ENCODE results near the gene SEC22A.

The SEC22A gene

DNA sequence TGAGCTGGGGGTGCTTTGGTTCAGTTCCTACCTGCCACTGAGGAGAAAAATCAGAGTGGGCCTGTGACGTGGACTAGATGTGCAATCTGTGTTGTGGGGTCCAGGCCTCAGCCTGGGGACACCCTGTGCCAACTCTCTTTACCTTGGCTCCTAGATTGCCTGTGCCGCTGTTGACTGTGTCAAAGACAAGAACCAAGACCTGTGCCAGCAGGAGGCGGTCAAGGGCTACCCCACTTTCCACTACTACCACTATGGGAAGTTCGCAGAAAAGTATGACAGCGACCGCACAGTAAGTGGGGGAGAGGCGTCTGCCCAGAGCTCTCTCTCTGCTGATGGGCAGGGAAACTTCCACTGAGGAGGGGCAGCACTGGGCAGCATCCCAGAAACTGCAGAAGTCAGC is 40.6 kb upstream of the SEC22A start:
- TF ChIP-seq ARNT (IDR thresholded peaks at IDR 0.05): no peak
- CTCF ChIA-PET: no interaction called here
- no peak for DNase-seq (ENCODE audit: extremely low spot score)

DNA sequence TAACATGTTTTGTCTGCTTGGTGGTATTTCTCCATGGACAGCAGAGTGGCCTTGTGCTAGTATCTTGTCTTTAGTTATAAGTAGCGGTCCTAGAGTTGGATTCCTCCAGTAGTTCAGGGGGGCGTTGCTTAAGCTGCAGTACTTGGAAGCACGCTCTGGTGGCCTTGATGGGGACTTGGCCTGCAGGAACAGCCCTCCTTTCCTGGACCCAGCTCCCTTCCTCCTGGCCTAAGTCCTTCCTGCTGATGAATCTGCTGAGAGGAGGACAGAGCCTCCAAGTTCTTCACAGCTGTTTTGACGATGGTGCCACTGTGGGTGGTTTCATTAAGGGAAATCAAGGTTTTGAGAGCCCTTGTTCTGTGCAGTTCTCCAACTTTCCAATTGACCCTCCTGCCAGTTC is 38.6 kb upstream of the SEC22A start:
- DNase-seq (ENCODE audit: extremely low spot score): no peak
- no peak for TF ChIP-seq BHLHE40 (IDR thresholded peaks at IDR 0.05; ENCODE audit: borderline replicate concordance)
- no peak for TF ChIP-seq NFRKB (IDR thresholded peaks at IDR 0.05)
- no peak for TF ChIP-seq SP1 (IDR thresholded peaks at IDR 0.05)
- no peak for TF ChIP-seq ARNT (IDR thresholded peaks at IDR 0.05)
- TF ChIP-seq FOXM1 (IDR thresholded peaks at IDR 0.05; ENCODE audit: borderline replicate concordance): no peak
- TF ChIP-seq TARDBP (IDR thresholded peaks at IDR 0.05): no peak
- no peak for TF ChIP-seq FOXA1 (IDR thresholded peaks at IDR 0.05)
- TF ChIP-seq ZNF384 (IDR thresholded peaks at IDR 0.05): no peak
- TF ChIP-seq FOXK2 (IDR thresholded peaks at IDR 0.05): no peak
- no peak for TF ChIP-seq ELF4 (IDR thresholded peaks at IDR 0.05)
- no peak for TF ChIP-seq CTBP1 (IDR thresholded peaks at IDR 0.05; ENCODE audit: borderline replicate concordance)
- no peak for TF ChIP-seq SUZ12 (IDR thresholded peaks at IDR 0.05)
- TF ChIP-seq HDGF (IDR thresholded peaks at IDR 0.05; ENCODE audit: borderline replicate concordance): no peak
- TF ChIP-seq L3MBTL2 (conservative IDR thresholded peaks at IDR 0.05): no peak
- CTCF ChIA-PET: no interaction called here
- POLR2A ChIA-PET: interaction anchor here (2.3 kb wide), 1 partner anchor 39 kb away, joined by 6 read pairs; the partner anchor contains the start of gene SEC22A

More for the DNA sequence above, 40.6 kb upstream of the SEC22A start:
- POLR2A ChIA-PET: interaction anchor here (2.3 kb wide), 1 partner anchor 41 kb away, joined by 6 read pairs; the partner anchor contains the start of gene SEC22A

DNA sequence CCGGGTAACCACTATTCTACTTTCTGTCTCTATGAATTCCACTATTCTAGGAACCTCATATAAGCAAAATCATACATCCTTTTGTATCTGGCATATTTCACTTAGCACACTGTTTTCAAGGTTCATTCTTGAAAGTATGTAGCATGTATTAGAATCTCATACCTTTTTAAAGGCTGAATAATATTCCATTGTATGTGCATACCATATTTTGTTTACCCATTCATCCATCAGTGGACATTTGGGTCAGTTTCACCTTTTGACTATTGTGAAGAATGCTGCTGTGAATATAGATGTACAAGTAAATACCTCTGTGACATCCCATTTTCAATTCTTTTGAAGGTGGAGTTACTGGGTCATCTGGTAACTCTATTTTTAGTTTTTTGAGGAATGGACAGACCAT is 36.6 kb upstream of the SEC22A start:
- DNase-seq (ENCODE audit: extremely low spot score): no peak
- TF ChIP-seq BHLHE40 (IDR thresholded peaks at IDR 0.05; ENCODE audit: borderline replicate concordance) (no peak), SP1 (IDR thresholded peaks at IDR 0.05) (no peak), LEF1 (IDR thresholded peaks at IDR 0.05; ENCODE audit: borderline replicate concordance) (no peak), SUZ12 (IDR thresholded peaks at IDR 0.05) (no peak), CTBP1 (IDR thresholded peaks at IDR 0.05; ENCODE audit: borderline replicate concordance) (no peak), FOXK2 (IDR thresholded peaks at IDR 0.05) (no peak), L3MBTL2 (conservative IDR thresholded peaks at IDR 0.05) (no peak), HDGF (IDR thresholded peaks at IDR 0.05; ENCODE audit: borderline replicate concordance) (no peak), TARDBP (IDR thresholded peaks at IDR 0.05) (no peak), ARNT (IDR thresholded peaks at IDR 0.05) (no peak)
- ChIA-PET POLR2A (no interaction called here), CTCF (no interaction called here)

DNA sequence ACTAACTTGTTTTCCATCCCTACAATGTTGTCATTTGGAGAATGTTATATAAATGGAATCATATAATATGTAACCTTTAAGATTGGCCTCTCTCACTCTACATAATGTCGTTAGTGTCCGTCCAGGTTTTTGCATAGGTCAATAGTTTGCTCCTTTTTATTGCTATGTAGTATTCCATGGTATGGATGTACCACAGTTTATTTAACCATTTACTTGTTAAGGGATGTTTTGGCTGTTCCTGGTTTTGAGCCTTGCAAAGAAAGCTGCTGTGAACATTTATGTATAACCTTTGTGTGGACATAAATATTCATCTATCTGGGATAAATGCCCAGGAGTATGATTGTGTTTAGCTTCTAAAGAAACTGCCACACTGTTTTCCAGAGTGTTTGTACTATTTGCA is 34.1 kb upstream of the SEC22A start:
- TF ChIP-seq SUZ12 (IDR thresholded peaks at IDR 0.05): no peak
- no peak for TF ChIP-seq FOXA1 (IDR thresholded peaks at IDR 0.05)
- TF ChIP-seq L3MBTL2 (conservative IDR thresholded peaks at IDR 0.05): no peak
- TF ChIP-seq CTBP1 (IDR thresholded peaks at IDR 0.05; ENCODE audit: borderline replicate concordance): no peak
- no peak for TF ChIP-seq FOXK2 (IDR thresholded peaks at IDR 0.05)
- ChIA-PET CTCF (no interaction called here), POLR2A (no interaction called here)
- no peak for DNase-seq (ENCODE audit: extremely low spot score)

DNA sequence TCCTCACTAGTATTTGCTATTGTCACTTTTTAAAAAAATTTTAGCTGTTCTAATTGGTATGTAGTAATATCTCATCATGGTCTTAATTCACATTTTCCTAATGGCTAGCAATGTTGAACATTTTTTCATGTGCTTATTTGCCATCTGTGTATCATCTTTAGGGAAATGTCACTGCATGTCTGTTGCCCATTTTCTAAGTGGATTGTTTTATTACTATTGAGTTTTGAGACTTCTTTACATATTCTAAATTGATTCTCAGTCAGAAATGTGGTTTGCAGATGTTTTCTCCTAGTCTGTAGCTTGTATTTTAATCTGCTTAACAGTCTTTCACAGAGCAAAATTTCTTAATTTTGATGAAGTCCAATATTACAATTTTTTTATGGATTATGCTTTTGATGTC is 33.6 kb upstream of the SEC22A start:
- no peak for DNase-seq (ENCODE audit: extremely low spot score)
- TF ChIP-seq LEF1 (IDR thresholded peaks at IDR 0.05; ENCODE audit: borderline replicate concordance) (no peak), CTBP1 (IDR thresholded peaks at IDR 0.05; ENCODE audit: borderline replicate concordance) (no peak), FOXM1 (IDR thresholded peaks at IDR 0.05; ENCODE audit: borderline replicate concordance) (no peak), BHLHE40 (IDR thresholded peaks at IDR 0.05; ENCODE audit: borderline replicate concordance) (no peak), HDGF (IDR thresholded peaks at IDR 0.05; ENCODE audit: borderline replicate concordance) (no peak), L3MBTL2 (conservative IDR thresholded peaks at IDR 0.05) (no peak), SUZ12 (IDR thresholded peaks at IDR 0.05) (no peak), TARDBP (IDR thresholded peaks at IDR 0.05) (no peak), ARNT (IDR thresholded peaks at IDR 0.05) (no peak)
- TF ChIP-seq, protein P1, sequence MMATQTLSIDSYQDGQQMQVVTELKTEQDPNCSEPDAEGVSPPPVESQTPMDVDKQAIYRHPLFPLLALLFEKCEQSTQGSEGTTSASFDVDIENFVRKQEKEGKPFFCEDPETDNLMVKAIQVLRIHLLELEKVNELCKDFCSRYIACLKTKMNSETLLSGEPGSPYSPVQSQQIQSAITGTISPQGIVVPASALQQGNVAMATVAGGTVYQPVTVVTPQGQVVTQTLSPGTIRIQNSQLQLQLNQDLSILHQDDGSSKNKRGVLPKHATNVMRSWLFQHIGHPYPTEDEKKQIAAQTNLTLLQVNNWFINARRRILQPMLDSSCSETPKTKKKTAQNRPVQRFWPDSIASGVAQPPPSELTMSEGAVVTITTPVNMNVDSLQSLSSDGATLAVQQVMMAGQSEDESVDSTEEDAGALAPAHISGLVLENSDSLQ (IDR thresholded peaks at IDR 0.05): no peak
- POLR2A ChIA-PET: no interaction called here
- CTCF ChIA-PET: no interaction called here

DNA sequence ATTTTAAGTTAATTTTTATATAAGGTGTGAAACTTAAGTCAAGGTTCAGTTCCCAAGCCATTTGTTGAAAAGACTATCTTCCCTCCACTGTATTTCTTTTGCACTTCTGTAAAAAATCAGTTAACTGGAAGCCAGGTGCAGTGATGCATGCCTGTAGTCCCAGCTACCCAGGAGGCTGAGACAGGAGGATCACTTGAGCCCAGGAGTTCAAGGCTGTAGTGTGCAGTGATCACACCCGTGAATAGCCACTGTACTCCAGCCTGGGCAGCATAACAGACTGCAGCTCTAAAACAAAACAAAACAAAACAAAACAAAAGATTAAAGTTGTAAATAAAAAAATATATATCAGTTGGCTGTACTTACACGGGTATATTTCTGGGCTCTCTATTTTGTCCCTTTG is 33.1 kb upstream of the SEC22A start:
- DNase-seq (ENCODE audit: extremely low spot score): no peak
- TF ChIP-seq ARNT (IDR thresholded peaks at IDR 0.05) (no peak), FOXM1 (IDR thresholded peaks at IDR 0.05; ENCODE audit: borderline replicate concordance) (no peak), TARDBP (IDR thresholded peaks at IDR 0.05) (no peak), ZNF384 (IDR thresholded peaks at IDR 0.05) (no peak), FOXK2 (IDR thresholded peaks at IDR 0.05) (no peak), FOXA1 (IDR thresholded peaks at IDR 0.05) (no peak), BHLHE40 (IDR thresholded peaks at IDR 0.05; ENCODE audit: borderline replicate concordance) (no peak), ELF4 (IDR thresholded peaks at IDR 0.05) (no peak), SUZ12 (IDR thresholded peaks at IDR 0.05) (no peak), SP1 (IDR thresholded peaks at IDR 0.05) (no peak), L3MBTL2 (conservative IDR thresholded peaks at IDR 0.05) (no peak), HDGF (IDR thresholded peaks at IDR 0.05; ENCODE audit: borderline replicate concordance) (no peak), CTBP1 (IDR thresholded peaks at IDR 0.05; ENCODE audit: borderline replicate concordance) (no peak), NFRKB (IDR thresholded peaks at IDR 0.05) (no peak), LEF1 (IDR thresholded peaks at IDR 0.05; ENCODE audit: borderline replicate concordance) (no peak)
- TF ChIP-seq, protein P1 (IDR thresholded peaks at IDR 0.05): no peak
- ChIA-PET CTCF (no interaction called here), POLR2A (no interaction called here)

DNA sequence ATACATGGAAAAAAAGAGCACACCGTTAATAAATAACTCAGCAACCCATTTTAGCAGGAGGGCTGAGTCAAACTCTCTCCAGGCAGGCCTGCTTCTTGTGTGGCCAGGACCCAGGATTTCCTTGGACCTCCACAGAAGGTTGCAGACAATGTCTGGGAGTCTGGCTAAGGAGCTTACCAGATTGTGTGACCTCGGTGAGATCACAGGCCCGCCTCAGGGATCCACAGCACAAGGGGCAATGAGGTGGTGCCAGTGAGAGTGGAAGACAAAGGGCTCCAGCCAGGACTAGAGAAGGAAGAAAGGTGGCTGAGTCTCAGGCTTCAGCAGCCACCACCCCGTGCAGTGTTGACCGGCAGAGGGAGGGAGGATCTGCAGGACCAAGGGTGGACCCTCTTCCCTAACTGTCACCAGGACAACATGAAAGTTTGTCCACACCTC is 32.2 kb upstream of the SEC22A start:
- TF ChIP-seq FOXM1 (IDR thresholded peaks at IDR 0.05; ENCODE audit: borderline replicate concordance) (no peak), CTBP1 (IDR thresholded peaks at IDR 0.05; ENCODE audit: borderline replicate concordance) (no peak), FOXK2 (IDR thresholded peaks at IDR 0.05) (no peak), FOXA1 (IDR thresholded peaks at IDR 0.05) (no peak), BHLHE40 (IDR thresholded peaks at IDR 0.05; ENCODE audit: borderline replicate concordance) (no peak)
- ChIA-PET CTCF (no interaction called here), POLR2A (no interaction called here)
- DNase-seq (ENCODE audit: extremely low spot score): no peak

All from HEK293T (cell line).